SK-N-SH (cell line): Measurements from ENCODE around the gene VPS35L. TPM values are rescaled to one million over a fixed set of nuclear protein-coding genes. Genes with fewer than 3 reads are reported as not detected.

ENCODE experiments used
- CTCF ChIA-PET: fragments of 300-600, 350-600 bp; formaldehyde crosslinking; extraction: SDS; loops from one replicate; lab custom pipeline; 2021; lab: Yijun Ruan, JAX
- POLR2A ChIA-PET: fragments of 350-600 bp; sonication (Branson Sonifier 250); formaldehyde crosslinking; extraction: SDS; loops from one replicate; lab custom pipeline; 2020; ENCODE audit warnings: antibody characterized with exemption, inconsistent platforms; lab: Yijun Ruan, JAX
- DNase-seq: peaks from one replicate; pipeline ENCODE4 v3.0.0; 2012
- H2AFZ ChIP-seq: fragments of 200-600 bp; sonication (generic); 2 replicates; pipeline ENCODE4 v1.8.1; 2016; ENCODE audit warnings: antibody characterized with exemption, mild to moderate bottlenecking, low read depth
- H3F3A ChIP-seq: fragments of 200-600 bp; sonication (generic); replicated peaks from 2 replicates; pipeline ENCODE3; 2016; ENCODE audit warnings: antibody characterized with exemption, mild to moderate bottlenecking; ENCODE audit not compliant: insufficient read depth
- H3K27ac ChIP-seq, 2 experiments: fragments of 200-500 bp in 1 of 2; fragments of 200-600 bp in 1 of 2; sonication (Bioruptor generic) in 1 of 2; sonication (generic), shearing (Covaris generic) in 1 of 2; 2 replicates each; pipeline versions ENCODE4 v1.5.1 to v1.6.1; 2014 to 2016; ENCODE audit warnings: low read depth in 2 of 2, inconsistent platforms in 1 of 2, low read length in 1 of 2, mild to moderate bottlenecking in 1 of 2, mixed read lengths in 1 of 2
- H3K27me3 ChIP-seq: fragments of 200-600 bp; sonication (generic), shearing (Covaris generic); 2 replicates; pipeline ENCODE4 v1.6.1; 2016; ENCODE audit warnings: mixed run types; ENCODE audit not compliant: insufficient read depth
- H3K36me3 ChIP-seq, 2 experiments: fragments of 200-500 bp in 1 of 2; fragments of 200-600 bp in 1 of 2; sonication (Bioruptor generic) in 1 of 2; sonication (generic) in 1 of 2; replicated peaks in 1 of 2; 2 replicates each; pipeline versions ENCODE3 to v1.5.1; 2014 to 2016; ENCODE audit warnings: low read length in 1 of 2, mild to moderate bottlenecking in 1 of 2; ENCODE audit not compliant: insufficient read depth in 2 of 2, control insufficient read depth in 1 of 2
- H3K4me1 ChIP-seq, 2 experiments: fragments of 200-500 bp in 1 of 2; fragments of 200-600 bp in 1 of 2; sonication (Bioruptor generic) in 1 of 2; sonication (generic), shearing (Covaris generic) in 1 of 2; 2 replicates each; pipeline versions ENCODE4 v1.5.1 to v1.6.1; 2014 to 2016; ENCODE audit warnings: low read depth in 1 of 2, low read length in 1 of 2, mixed run types in 1 of 2; ENCODE audit not compliant: insufficient read depth in 2 of 2, control insufficient read depth in 1 of 2
- H3K4me2 ChIP-seq: fragments of 200-600 bp; sonication (generic), shearing (Covaris generic); 2 replicates; pipeline ENCODE4 v1.6.1; 2017; ENCODE audit warnings: mixed run types
- H3K4me3 ChIP-seq, 2 experiments: fragments of 200-500 bp in 1 of 2; fragments of 200-600 bp in 1 of 2; sonication (Bioruptor generic) in 1 of 2; sonication (generic), shearing (Covaris generic) in 1 of 2; 2 replicates each; pipeline versions ENCODE4 v1.5.1 to v1.8.1; 2014 to 2016; ENCODE audit warnings: low read depth in 2 of 2, inconsistent platforms in 1 of 2, low read length in 1 of 2, mild to moderate bottlenecking in 1 of 2, mixed read lengths in 1 of 2, moderate library complexity in 1 of 2
- H3K79me2 ChIP-seq: fragments of 200-600 bp; sonication (generic); 2 replicates; pipeline ENCODE4 v1.8.1; 2017; ENCODE audit warnings: mild to moderate bottlenecking; ENCODE audit not compliant: insufficient read depth
- H3K9ac ChIP-seq: fragments of 200-600 bp; sonication (generic); 2 replicates; pipeline ENCODE4 v1.6.1; 2017; ENCODE audit warnings: mixed run types
- H3K9me2 ChIP-seq: fragments of 200-600 bp; sonication (generic); 2 replicates; pipeline ENCODE4 v1.6.1; 2017; ENCODE audit warnings: mixed run types
- H3K9me3 ChIP-seq: fragments of 200-600 bp; sonication (generic); 2 replicates; pipeline ENCODE4 v1.6.1; 2017; ENCODE audit warnings: mixed run types, mild to moderate bottlenecking, moderate library complexity
- H4K20me1 ChIP-seq: fragments of 200-600 bp; sonication (generic); 2 replicates; pipeline ENCODE4 v1.6.1; 2017; ENCODE audit warnings: mild to moderate bottlenecking, mixed run types; ENCODE audit not compliant: insufficient read depth
- EZH2phosphoT487 ChIP-seq: fragments of 200-600 bp; sonication (generic); IDR thresholded peaks from 2 replicates; pipeline ENCODE4 v1.6.1; 2017; ENCODE audit warnings: low read depth, mixed run types, mild to moderate bottlenecking, antibody characterized with exemption, moderate library complexity, borderline replicate concordance
- MXI1 ChIP-seq: IDR thresholded peaks from 2 replicates; pipeline ENCODE4 v1.6.1; 2012; ENCODE audit warnings: mild to moderate bottlenecking, low read depth, low read length, improper control_type of control experiment
- POLR2AphosphoS5 ChIP-seq: IDR thresholded peaks from 2 replicates; pipeline ENCODE4 v1.6.1; 2012; ENCODE audit warnings: low read depth, low read length
- RAD21 ChIP-seq: IDR thresholded peaks from 2 replicates; pipeline ENCODE4 v1.6.1; 2012; ENCODE audit warnings: mild to moderate bottlenecking, low read length
- SIN3A ChIP-seq: IDR thresholded peaks from 2 replicates; pipeline ENCODE4 v1.6.1; 2012; ENCODE audit warnings: low read depth, mild to moderate bottlenecking, low read length, moderate library complexity, borderline replicate concordance
- TEAD4 ChIP-seq: IDR thresholded peaks from 2 replicates; pipeline ENCODE4 v1.4.0; 2012; ENCODE audit warnings: mild to moderate bottlenecking, borderline replicate concordance; ENCODE audit not compliant: insufficient read depth
- WGBS: methylation state at CpG from one replicate; pipeline ENCODE4 v1.1.6; 2017; ENCODE audit warnings: low lambda C conversion rate; 5-methylcytosine and 5-hydroxymethylcytosine counted together
- polyA plus RNA-seq, 3 experiments: library from polyadenylated mRNA; depleted of rRNA; stranded (reverse); fragments of >200 nt; gene quantifications; 2 replicates each; pipeline ENCODE4 v1.2.3, GENCODE V29; 2012
- TF ChIP-seq, protein P1 (sequence below): IDR thresholded peaks from 2 replicates; pipeline ENCODE4; 2012
- TF ChIP-seq, protein P2 (sequence below): fragments of 200-600 bp; sonication (generic); IDR thresholded peaks from 2 replicates; pipeline ENCODE4 v1.6.1; 2017; ENCODE audit warnings: antibody characterized with exemption, mild to moderate bottlenecking, moderate library complexity
- TF ChIP-seq, protein P3 (sequence below): IDR thresholded peaks from 2 replicates; pipeline ENCODE4 v1.6.1; 2012; ENCODE audit warnings: mild to moderate bottlenecking, low read depth, low read length, moderate library complexity
- TF ChIP-seq, protein P4 (sequence below): IDR thresholded peaks from 2 replicates; pipeline ENCODE4 v1.4.0; 2012; ENCODE audit warnings: low read depth

VPS35L gene
- polyA plus RNA-seq, 1 of the 3 experiments (the other 2 are of a cell fraction) = 35.3 TPM

DNA sequence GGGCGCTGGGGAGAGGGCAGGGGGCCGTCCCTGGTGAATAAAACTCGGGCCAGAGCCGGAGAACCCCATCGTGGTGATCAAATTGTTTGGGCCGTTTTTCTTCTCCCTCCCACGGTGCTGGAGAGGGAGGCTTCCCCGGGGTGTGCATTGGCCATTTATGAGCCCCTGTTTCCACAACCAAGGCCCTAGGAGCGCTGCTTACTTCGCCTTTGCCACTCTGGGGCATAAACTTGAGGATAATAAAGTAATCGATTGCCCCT lies 31.2 kb upstream of the VPS35L start:
- POLR2A ChIA-PET = interaction anchor here (1.2 to 2.3 kb wide), 2 partner anchors 8 to 31 kb away, joined by 3 to 15 read pairs; partner anchors contain the start of gene VPS35L
- no peak for DNase-seq

DNA sequence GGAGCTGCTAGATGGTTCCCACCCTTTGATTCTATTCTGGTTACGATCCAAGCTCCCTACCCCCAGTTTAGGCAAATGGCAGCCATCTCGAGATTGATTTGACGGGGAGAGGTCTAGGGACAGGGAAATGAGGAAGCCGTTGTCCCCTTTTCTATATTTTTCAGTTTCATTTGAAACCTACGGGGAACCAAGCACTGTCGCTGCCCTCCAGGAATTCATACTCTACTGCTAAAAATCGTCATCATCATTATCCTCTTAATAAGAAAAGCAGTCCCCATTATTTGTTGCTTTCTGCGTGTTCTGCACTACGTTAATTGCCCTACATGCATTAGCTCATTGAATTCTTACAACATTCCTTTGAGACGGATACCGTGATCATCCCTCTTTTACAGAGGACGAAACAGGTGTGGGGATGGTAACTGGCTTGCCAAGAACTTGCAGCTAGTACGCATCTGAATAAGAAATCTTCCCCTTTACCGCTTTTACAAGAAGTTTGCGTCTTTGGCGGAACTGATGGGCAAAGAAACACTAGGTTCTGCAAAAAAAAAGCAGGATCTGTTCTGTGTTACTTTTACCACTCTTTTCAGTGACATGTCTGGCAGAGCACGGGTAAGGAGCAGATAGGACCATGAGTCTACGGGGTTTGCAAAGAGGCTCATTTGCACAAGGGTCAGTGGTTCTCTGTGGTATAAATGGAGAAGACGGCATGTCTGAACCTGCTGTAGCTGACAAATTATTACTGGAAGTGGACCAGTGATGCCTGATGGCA lies 30.7 kb upstream of the VPS35L start:
- peak; percentile 28 for DNase-seq
- Histone ChIP-seq H3K27ac (peak overlapping the region; percentile 54 to 85), H3K36me3 (peaks cover 15% of the 10 kb centered on the region in 2 experiments), H2AFZ (peak overlapping the region; percentile 92), H3K79me2 (peaks cover 57% of the 10 kb centered on the region), H3K4me2 (peak overlapping the region; percentile 87), H3F3A (peaks cover 7% of the 10 kb centered on the region), H3K9me2 (no peaks in the 10 kb centered on the region), H3K4me1 (peaks cover 8 to 21% of the 10 kb centered on the region in 2 experiments; a peak in 3 of 4 replicates), H3K9me3 (no peaks in the 10 kb centered on the region), H3K9ac (peak overlapping the region; percentile 82), H4K20me1 (no peaks in the 10 kb centered on the region), H3K27me3 (no peaks in the 10 kb centered on the region), H3K4me3 (peak overlapping the region; percentile 93 to 99)
- WGBS = 14% methylated on average over 19 of the region's 19 CpGs
- TF ChIP-seq, protein P1, sequence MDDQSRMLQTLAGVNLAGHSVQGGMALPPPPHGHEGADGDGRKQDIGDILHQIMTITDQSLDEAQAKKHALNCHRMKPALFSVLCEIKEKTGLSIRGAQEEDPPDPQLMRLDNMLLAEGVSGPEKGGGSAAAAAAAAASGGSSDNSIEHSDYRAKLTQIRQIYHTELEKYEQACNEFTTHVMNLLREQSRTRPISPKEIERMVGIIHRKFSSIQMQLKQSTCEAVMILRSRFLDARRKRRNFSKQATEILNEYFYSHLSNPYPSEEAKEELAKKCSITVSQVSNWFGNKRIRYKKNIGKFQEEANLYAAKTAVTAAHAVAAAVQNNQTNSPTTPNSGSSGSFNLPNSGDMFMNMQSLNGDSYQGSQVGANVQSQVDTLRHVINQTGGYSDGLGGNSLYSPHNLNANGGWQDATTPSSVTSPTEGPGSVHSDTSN = no peak
- TF ChIP-seq SIN3A (no peak), MXI1 (peak; percentile 58; the same call in 1 of the 2 replicates)
- CTCF ChIA-PET = interaction anchor here (0.8 to 2.6 kb wide), 5 partner anchors 9 to 136 kb away, joined by 3 to 14 read pairs (median 5); partner anchors contain the start of gene VPS35L
- POLR2A ChIA-PET = interaction anchor here (0.7 to 2.3 kb wide), 3 partner anchors 7 to 31 kb away, joined by 3 to 15 read pairs (median 4); partner anchors contain the start of gene VPS35L

More for the DNA sequence above, 31.2 kb upstream of the VPS35L start:
- H3K79me2 ChIP-seq = peaks cover 62% of the 10 kb centered on the region
- 1% methylated on average over 11 of the region's 11 CpGs for WGBS
- H3F3A ChIP-seq = peaks cover 7% of the 10 kb centered on the region
- H3K36me3 ChIP-seq = peaks cover 11 to 13% of the 10 kb centered on the region in 2 experiments
- peak overlapping the region; percentile 92 for H2AFZ ChIP-seq
- no peaks in the 10 kb centered on the region for H3K9me3 ChIP-seq
- H3K27ac ChIP-seq = peak overlapping the region; percentile 54 to 85
- TF ChIP-seq TEAD4 (no peak), POLR2AphosphoS5 (no peak)
- H3K4me3 ChIP-seq = peak overlapping the region; percentile 93 to 99
- CTCF ChIA-PET = interaction anchor here (0.8 to 2.6 kb wide), 5 partner anchors 9 to 135 kb away, joined by 3 to 14 read pairs (median 4); partner anchors contain the start of gene VPS35L
- peak overlapping the region; percentile 87 for H3K4me2 ChIP-seq
- H3K9ac ChIP-seq = peak overlapping the region; percentile 82
- no peaks in the 10 kb centered on the region for H3K27me3 ChIP-seq
- H3K9me2 ChIP-seq = no peaks in the 10 kb centered on the region
- H3K4me1 ChIP-seq = peaks cover 8 to 21% of the 10 kb centered on the region in 2 experiments; a peak in 3 of 4 replicates
- no peaks in the 10 kb centered on the region for H4K20me1 ChIP-seq

DNA sequence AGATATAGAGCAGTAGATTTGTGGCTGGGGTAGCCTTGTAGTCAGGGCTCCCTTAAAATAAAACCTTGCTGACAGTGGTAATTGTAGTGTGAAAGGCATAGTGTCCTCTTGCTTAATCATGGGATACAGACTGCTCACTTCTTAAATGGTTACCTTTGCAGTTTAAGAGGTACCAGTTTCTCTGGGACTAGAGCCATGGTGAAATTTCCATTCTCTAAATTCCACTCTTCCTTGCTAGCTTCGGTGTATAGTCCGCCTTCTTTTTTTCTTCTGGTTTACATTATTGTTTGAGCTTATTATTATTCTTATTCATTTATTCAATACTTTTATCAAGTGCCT lies 30.1 kb upstream of the VPS35L start:
- ChIA-PET CTCF (interaction anchor here (1.1 to 2.6 kb wide), 4 partner anchors 12 to 557 kb away, joined by 3 to 14 read pairs (median 4); partner anchors contain the start of gene VPS35L), POLR2A (interaction anchor here (0.7 to 2.3 kb wide), 2 partner anchors 23 to 30 kb away, joined by 4 to 15 read pairs; partner anchors contain the start of gene VPS35L)
- peaks cover 53% of the 10 kb centered on the region for H3K79me2 ChIP-seq
- H3K4me3 ChIP-seq = peak overlapping the region; percentile 93 to 99
- peaks cover 8 to 19% of the 10 kb centered on the region in 2 experiments; a peak in 3 of 4 replicates for H3K4me1 ChIP-seq
- no peaks in the 10 kb centered on the region for H4K20me1 ChIP-seq
- H3K36me3 ChIP-seq = peaks cover 15 to 19% of the 10 kb centered on the region in 2 experiments
- WGBS = 47% methylated on average over 2 of the region's 2 CpGs
- peak overlapping the region; percentile 54 to 85; a peak in 3 of 4 replicates for H3K27ac ChIP-seq
- no peak for DNase-seq
- peak overlapping the region; percentile 82; the same call in 1 of the 2 replicates for H3K9ac ChIP-seq
- H3K4me2 ChIP-seq = peak overlapping the region; percentile 87
- H3K9me3 ChIP-seq = no peaks in the 10 kb centered on the region
- H2AFZ ChIP-seq = peak overlapping the region; percentile 92
- peaks cover 7% of the 10 kb centered on the region for H3F3A ChIP-seq
- no peaks in the 10 kb centered on the region for H3K9me2 ChIP-seq
- H3K27me3 ChIP-seq = no peaks in the 10 kb centered on the region
- no peak for TF ChIP-seq EZH2phosphoT487
- TF ChIP-seq, protein P2, sequence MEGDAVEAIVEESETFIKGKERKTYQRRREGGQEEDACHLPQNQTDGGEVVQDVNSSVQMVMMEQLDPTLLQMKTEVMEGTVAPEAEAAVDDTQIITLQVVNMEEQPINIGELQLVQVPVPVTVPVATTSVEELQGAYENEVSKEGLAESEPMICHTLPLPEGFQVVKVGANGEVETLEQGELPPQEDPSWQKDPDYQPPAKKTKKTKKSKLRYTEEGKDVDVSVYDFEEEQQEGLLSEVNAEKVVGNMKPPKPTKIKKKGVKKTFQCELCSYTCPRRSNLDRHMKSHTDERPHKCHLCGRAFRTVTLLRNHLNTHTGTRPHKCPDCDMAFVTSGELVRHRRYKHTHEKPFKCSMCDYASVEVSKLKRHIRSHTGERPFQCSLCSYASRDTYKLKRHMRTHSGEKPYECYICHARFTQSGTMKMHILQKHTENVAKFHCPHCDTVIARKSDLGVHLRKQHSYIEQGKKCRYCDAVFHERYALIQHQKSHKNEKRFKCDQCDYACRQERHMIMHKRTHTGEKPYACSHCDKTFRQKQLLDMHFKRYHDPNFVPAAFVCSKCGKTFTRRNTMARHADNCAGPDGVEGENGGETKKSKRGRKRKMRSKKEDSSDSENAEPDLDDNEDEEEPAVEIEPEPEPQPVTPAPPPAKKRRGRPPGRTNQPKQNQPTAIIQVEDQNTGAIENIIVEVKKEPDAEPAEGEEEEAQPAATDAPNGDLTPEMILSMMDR = no peak
- TF ChIP-seq TEAD4 = no peak
- TF ChIP-seq, protein P3, sequence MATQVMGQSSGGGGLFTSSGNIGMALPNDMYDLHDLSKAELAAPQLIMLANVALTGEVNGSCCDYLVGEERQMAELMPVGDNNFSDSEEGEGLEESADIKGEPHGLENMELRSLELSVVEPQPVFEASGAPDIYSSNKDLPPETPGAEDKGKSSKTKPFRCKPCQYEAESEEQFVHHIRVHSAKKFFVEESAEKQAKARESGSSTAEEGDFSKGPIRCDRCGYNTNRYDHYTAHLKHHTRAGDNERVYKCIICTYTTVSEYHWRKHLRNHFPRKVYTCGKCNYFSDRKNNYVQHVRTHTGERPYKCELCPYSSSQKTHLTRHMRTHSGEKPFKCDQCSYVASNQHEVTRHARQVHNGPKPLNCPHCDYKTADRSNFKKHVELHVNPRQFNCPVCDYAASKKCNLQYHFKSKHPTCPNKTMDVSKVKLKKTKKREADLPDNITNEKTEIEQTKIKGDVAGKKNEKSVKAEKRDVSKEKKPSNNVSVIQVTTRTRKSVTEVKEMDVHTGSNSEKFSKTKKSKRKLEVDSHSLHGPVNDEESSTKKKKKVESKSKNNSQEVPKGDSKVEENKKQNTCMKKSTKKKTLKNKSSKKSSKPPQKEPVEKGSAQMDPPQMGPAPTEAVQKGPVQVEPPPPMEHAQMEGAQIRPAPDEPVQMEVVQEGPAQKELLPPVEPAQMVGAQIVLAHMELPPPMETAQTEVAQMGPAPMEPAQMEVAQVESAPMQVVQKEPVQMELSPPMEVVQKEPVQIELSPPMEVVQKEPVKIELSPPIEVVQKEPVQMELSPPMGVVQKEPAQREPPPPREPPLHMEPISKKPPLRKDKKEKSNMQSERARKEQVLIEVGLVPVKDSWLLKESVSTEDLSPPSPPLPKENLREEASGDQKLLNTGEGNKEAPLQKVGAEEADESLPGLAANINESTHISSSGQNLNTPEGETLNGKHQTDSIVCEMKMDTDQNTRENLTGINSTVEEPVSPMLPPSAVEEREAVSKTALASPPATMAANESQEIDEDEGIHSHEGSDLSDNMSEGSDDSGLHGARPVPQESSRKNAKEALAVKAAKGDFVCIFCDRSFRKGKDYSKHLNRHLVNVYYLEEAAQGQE = no peak
- TF ChIP-seq RAD21 = no peak
- TF ChIP-seq, protein P4, sequence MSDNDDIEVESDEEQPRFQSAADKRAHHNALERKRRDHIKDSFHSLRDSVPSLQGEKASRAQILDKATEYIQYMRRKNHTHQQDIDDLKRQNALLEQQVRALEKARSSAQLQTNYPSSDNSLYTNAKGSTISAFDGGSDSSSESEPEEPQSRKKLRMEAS = no peak
